Measurements from ENCODE around the gene RBM6.

GRCh38 chr3:49937090-49937489, 2.9 kb upstream of the RBM6 start:
- TF ChIP-seq ZFP69B (tag by site-specific recombination; IDR thresholded peaks at IDR 0.05) (no peak), ZFP3 (tag by site-specific recombination; IDR thresholded peaks at IDR 0.05; ENCODE audit: low read depth) (no peak), ZNF549 (tag by site-specific recombination; IDR thresholded peaks at IDR 0.05) (no peak), ZNF707 (tag by site-specific recombination; IDR thresholded peaks at IDR 0.05) (no peak), ZNF623 (tag by site-specific recombination; IDR thresholded peaks at IDR 0.05) (no peak), ZNF585B (tag by site-specific recombination; IDR thresholded peaks at IDR 0.05) (no peak), MYNN (tag by site-specific recombination; IDR thresholded peaks at IDR 0.05; ENCODE audit: borderline replicate concordance) (no peak), ZNF701 (tag by site-specific recombination; IDR thresholded peaks at IDR 0.05) (no peak), WT1 (tag by site-specific recombination; IDR thresholded peaks at IDR 0.05) (no peak)
- TF ChIP-seq, protein P1, sequence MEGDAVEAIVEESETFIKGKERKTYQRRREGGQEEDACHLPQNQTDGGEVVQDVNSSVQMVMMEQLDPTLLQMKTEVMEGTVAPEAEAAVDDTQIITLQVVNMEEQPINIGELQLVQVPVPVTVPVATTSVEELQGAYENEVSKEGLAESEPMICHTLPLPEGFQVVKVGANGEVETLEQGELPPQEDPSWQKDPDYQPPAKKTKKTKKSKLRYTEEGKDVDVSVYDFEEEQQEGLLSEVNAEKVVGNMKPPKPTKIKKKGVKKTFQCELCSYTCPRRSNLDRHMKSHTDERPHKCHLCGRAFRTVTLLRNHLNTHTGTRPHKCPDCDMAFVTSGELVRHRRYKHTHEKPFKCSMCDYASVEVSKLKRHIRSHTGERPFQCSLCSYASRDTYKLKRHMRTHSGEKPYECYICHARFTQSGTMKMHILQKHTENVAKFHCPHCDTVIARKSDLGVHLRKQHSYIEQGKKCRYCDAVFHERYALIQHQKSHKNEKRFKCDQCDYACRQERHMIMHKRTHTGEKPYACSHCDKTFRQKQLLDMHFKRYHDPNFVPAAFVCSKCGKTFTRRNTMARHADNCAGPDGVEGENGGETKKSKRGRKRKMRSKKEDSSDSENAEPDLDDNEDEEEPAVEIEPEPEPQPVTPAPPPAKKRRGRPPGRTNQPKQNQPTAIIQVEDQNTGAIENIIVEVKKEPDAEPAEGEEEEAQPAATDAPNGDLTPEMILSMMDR (tag by site-specific recombination; IDR thresholded peaks at IDR 0.05), result no peak

All from HEK293 (cell line).